A549 (cell line): ENCODE results near the gene MYO5C.

Experiments
- CTCF ChIP-seq: fragments of >200 bp; sonication (Bioruptor Twin); formaldehyde crosslinking; IDR thresholded peaks from 3 replicates; pipeline ENCODE4 v1.5.1; 2016
- EP300 ChIP-seq, 2 experiments: fragments of >200 bp; sonication (Bioruptor Twin); formaldehyde crosslinking; IDR thresholded peaks; 2 replicates in 1 of 2; 3 replicates in 1 of 2; pipeline ENCODE4 v1.6.1; 2016 to 2017
- ESRRA ChIP-seq: fragments of 150-350 bp; IDR thresholded peaks from 2 replicates; pipeline ENCODE4 v1.6.1; 2014; ENCODE audit warnings: mild to moderate bottlenecking, low read length, borderline replicate concordance
- GATA3 ChIP-seq: IDR thresholded peaks from 2 replicates; pipeline ENCODE4 v1.6.1; 2012; ENCODE audit warnings: borderline replicate concordance
- MAFK ChIP-seq: fragments of 450-650 bp; IDR thresholded peaks from 2 replicates; pipeline ENCODE4 v1.6.1; 2014; ENCODE audit not compliant: partially characterized antibody
- POLR2A ChIP-seq: IDR thresholded peaks from 2 replicates; pipeline ENCODE4 v1.6.1; 2012; ENCODE audit warnings: mild to moderate bottlenecking, low read length
- ZFP36 ChIP-seq: fragments of 450-650 bp; IDR thresholded peaks from 2 replicates; pipeline ENCODE4 v1.6.1; 2014; ENCODE audit warnings: borderline replicate concordance; ENCODE audit not compliant: partially characterized antibody
- TF ChIP-seq, protein P1 (sequence below): fragments of 450-650 bp; IDR thresholded peaks from 2 replicates; pipeline ENCODE4 v1.6.1; 2014; ENCODE audit warnings: antibody characterized with exemption

GRCh38 chr15:52227456-52227855, 68.1 kb downstream of the MYO5C start:
- TF ChIP-seq POLR2A, result no peak
- TF ChIP-seq ZFP36, result no peak
- TF ChIP-seq, protein P1, sequence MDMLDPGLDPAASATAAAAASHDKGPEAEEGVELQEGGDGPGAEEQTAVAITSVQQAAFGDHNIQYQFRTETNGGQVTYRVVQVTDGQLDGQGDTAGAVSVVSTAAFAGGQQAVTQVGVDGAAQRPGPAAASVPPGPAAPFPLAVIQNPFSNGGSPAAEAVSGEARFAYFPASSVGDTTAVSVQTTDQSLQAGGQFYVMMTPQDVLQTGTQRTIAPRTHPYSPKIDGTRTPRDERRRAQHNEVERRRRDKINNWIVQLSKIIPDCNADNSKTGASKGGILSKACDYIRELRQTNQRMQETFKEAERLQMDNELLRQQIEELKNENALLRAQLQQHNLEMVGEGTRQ, result no peak
- TF ChIP-seq EP300 (IDR thresholded peaks at IDR 0.05), result no peak
- TF ChIP-seq CTCF, result peak; percentile 68
- TF ChIP-seq MAFK, result no peak
- TF ChIP-seq GATA3, result no peak
- no peak for TF ChIP-seq ESRRA
